SKM-1 (cell line): ENCODE results near the gene RYR2.
"Not testable (repeated sequence)": the region's sequence is repeated elsewhere in the genome, so short reads cannot be mapped to it uniquely, and the experiment has no call there.

ENCODE experiments used
- DNase-seq: peaks from one replicate; lab custom pipeline; 2025; ENCODE audit not compliant: unreplicated experiment; lab: John Stamatoyannopoulos, UW

RYR2 gene

GRCh38 chr1:237527761-237528160 is 485.8 kb downstream of the RYR2 start:
- no peak for DNase-seq

DNA sequence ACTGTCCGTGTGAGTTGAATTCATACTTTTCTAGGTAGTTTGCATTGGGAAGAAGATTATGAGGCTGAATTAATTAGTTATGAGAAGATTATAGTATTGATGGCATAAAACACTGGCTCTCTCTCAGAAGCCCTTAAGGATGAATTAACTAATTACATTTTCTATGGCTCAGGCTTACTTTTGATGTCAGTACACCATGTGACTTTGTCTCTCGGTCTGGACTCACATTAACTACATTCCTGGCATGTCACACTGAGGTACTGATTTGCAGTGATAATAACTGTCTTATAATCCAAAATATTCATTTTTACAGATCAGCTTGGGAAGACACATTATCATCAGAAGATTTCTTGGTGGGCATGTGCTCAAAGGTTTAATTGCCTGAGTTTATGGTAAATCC is 486.6 kb downstream of the RYR2 start:
- no peak for DNase-seq

DNA sequence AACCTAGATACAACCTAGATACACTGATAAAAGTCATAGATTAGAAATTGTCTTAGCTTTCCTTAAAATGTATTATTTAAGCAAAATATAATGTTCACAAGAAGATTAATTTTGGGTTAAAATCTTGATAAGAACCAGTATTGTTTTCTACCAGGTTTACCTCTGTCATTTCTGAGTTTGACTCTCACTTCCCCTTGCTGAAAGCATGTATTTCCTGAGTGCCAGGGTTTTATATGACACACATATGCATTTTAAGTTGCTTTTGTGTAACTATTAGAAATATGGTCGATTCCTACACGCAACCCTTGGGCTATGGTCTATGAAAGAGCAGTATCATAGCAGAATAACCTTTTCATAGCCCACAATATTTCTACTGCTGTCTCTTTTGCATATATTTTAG is 497.1 kb downstream of the RYR2 start:
- no peak for DNase-seq

GRCh38 chr1:237542525-237543418 is 500.8 kb downstream of the RYR2 start:
- no peak for DNase-seq

DNA sequence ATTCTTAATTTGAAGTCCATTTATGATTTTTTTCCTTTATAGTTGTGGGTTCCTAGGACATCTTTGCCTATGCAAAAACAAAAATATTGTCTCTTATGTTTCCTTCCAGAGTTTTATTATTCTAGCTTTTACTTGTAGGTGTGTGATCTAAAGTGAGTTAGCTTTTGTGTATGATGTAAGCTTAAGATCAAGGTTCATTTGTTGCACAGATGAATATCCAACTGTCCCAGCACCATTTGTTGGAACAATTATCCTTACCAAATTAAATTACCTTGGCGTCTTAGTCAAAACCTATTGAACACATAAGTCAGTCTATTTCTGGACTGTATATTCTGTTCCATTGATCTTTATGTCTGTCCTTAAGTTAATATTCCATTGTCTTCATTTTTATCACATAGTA is 511.1 kb downstream of the RYR2 start:
- DNase-seq = no peak

GRCh38 chr1:237556911-237557310 is 514.9 kb downstream of the RYR2 start:
- DNase-seq = no peak

GRCh38 chr1:237562242-237562823 is 520.3 kb downstream of the RYR2 start:
- DNase-seq = peak; percentile 93

DNA sequence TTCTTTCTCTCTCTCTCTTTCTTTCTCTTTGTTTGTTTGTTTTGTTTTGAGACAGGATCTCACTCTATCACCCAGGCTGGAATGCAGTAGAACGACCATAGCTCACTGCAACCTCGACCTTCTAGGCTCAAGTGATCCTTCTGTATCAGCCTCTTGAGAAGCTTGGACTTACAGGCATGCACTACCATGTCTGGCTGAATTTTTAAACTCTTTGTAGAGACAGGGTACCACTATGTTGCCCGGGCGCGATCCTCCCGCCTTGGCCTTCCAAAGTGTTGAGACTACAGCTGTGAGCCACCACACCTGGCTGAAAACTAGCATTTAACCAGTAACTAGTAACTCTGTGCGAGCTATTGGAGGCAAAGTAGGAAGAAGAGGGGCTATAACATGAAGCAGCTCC is 523.3 kb downstream of the RYR2 start:
- no peak for DNase-seq

DNA sequence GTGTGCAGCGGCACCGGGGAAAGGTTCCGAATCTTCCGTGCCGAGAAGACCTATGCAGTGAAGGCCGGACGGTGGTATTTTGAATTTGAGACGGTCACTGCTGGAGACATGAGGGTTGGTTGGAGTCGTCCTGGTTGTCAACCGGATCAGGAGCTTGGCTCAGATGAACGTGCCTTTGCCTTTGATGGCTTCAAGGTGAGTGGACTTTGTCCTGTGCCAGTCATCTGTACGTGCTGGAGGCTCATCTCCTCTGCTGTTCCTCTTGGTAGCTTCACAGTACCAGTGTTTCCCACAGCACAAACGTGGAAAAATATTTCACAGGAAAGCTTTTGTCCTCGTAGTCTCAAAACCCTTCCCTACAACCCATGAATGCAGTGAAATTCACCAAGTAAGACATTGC is 524.6 kb downstream of the RYR2 start:
- no peak for DNase-seq

DNA sequence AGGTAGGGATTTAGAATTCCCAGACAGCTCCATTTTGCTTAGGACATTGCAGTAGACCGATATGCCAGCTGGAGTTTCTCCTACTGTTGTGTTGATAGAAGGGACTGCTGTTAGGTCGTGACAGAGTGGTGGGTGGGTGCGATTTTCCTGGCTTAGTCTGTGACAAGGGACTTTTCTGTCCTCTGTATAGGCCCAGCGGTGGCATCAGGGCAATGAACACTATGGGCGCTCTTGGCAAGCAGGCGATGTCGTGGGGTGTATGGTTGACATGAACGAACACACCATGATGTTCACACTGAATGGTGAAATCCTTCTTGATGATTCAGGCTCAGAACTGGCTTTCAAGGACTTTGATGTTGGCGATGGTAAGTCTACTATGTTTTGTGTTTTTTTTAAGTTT is 527.0 kb downstream of the RYR2 start:
- no peak for DNase-seq

DNA sequence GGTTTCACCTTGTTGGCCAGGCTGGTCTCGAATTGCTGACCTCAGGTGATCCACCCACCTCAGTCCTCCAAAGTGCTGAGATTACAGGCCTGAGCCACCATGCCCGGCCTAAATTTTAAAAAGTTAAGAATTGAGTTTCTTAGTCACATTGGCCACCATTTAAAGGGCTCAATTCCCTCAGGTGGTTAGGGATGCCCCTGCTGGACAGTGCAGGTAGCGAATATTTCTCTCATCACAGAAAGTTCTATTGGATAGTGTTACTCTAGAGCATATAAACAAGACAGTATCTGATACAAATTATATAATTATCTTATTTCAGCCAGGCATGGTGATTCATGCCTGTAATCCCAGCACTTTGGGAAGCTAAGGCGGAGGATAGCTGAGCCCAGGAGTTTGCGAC is 528.5 kb downstream of the RYR2 start:
- DNase-seq = no peak

DNA sequence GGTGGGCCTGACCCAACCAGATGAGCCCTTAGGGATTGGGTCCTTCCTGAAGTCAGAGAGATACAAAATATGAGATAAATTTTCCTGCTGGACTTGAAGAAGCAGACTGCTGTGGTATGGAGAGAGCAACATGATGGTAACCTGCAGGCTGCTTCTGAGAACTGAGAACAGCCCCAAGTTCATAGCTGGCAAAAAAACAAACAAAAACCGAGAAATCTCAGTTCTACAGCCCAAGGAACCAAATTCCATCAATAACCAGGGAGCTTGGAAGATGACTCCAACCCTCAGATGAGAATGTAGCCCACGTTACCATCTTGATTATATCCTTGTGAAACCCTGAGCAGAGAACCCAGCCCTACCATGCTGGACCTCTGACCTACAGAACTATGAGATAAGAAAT is 532.6 kb downstream of the RYR2 start:
- no peak for DNase-seq

- no peak for DNase-seq
These were observed 536.6 kb downstream of the RYR2 start for GRCh38 chr1:237578540-237578939.

DNA sequence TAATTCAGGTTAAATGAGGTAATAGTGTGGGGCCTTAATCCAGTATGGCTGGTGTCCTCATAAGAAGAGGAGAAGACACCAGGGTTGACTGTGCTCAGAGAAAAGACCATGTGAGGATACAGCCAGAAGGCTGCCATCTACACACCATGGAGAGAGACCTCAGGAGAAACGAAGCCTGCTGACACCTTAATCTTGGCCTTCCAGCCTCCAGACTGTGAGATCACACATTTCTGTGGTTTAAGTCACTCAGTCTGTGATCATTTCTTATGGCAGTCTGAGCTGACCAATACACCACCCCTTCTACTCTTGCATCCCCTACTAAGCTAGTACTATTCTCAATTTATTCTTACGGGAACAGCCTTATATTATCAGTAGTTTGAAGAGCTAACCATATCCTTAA is 538.7 kb downstream of the RYR2 start:
- DNase-seq = no peak

- DNase-seq = no peak
These were observed 541.3 kb downstream of the RYR2 start for GRCh38 chr1:237583270-237583669.

GRCh38 chr1:237583756-237584155 is 541.8 kb downstream of the RYR2 start:
- no peak for DNase-seq

DNA sequence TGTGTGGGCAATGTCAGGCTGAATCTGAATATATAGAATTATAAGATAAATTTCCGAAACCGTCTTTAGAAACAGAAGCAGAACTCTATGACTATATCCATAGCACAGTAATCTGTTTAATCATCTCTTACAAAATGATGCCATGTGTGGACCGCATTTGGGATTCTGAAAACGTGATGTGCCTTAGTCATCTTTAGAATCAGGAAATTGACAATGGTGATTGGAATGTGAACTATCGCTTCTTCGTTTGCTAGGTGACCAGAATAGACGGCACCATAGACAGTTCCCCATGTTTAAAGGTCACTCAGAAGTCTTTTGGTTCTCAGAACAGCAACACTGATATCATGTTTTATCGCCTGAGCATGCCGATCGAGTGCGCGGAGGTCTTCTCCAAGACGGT is 548.4 kb downstream of the RYR2 start:
- DNase-seq = no peak

- DNase-seq = no peak
These were observed 549.4 kb downstream of the RYR2 start for GRCh38 chr1:237591353-237591752.

DNA sequence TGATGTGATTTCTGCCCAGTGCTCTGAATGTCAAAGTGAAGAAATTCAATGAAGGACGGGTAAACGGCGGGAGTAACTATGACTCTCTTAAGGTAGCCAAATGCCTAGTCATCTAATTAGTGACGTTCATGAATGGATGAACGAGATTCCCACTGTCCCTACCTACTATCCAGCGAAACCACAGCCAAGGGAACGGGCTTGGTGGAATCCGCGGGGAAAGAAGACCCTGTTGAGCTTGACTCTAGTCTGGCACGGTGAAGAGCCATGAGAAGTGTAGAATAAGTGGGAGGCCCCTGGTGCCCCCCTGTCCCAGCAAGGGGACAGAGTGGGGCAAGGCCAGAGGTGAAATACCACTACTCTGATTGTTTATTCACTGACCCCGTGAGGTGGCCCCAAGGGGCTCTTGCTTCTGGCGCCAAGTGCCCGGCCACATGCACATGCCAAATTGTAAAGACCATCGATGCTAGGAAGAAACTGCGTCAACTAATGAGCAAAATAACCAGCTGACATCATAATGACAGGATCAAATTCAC is 561.1 kb downstream of the RYR2 start:
- not testable (repeated sequence) for DNase-seq

GRCh38 chr1:237608433-237608832 is 566.4 kb downstream of the RYR2 start:
- DNase-seq = no peak

DNA sequence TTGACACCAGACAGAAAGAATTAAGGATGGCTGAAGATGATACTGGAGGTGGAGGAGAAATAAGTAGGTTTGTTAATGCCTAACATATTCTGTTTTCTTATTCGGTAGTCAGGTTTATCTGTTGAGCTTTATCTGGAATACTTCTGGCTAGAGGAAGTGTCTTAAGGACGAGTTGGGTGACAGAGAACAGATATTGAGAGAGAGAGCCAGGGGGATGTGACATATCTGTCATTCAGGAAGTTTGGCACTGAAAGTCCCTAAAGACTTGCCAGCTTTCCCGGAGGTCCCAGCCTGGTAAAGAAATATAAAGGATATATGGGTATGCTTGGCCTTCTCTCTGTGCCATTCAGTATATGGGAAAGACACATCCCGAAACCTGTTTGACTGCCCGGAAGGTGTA is 568.2 kb downstream of the RYR2 start:
- DNase-seq = no peak

DNA sequence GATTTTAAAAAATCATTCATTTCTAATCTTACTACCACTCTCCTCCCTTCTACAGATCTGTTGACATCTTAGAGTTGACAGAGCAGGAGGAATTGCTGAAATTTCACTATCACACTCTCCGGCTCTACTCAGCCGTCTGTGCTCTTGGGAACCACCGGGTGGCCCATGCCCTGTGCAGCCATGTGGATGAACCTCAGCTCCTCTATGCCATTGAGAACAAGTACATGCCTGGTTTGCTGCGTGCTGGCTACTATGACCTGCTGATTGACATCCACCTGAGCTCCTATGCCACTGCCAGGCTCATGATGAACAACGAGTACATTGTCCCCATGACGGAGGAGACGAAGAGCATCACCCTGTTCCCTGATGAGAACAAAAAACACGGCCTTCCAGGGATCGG is 572.0 kb downstream of the RYR2 start:
- no peak for DNase-seq
